GM18498 (cell line): Measurements from ENCODE around the gene ITPK1.
A peak's percentile ranks its signal among the peaks of the same experiment; 100 is the strongest.
"Not testable (repeated sequence)": the region's sequence is repeated elsewhere in the genome, so short reads cannot be mapped to it uniquely, and the experiment has no call there.

Experiments
- ATAC-seq: cut with Tn5 transposase; IDR thresholded peaks from one replicate; pipeline ENCODE4 v1.9.1; 2021; ENCODE audit warnings: mild to moderate bottlenecking, moderate library complexity; ENCODE audit not compliant: unreplicated experiment

ITPK1 gene

GRCh38 chr14:93115821-93116675 lies at the start of gene ITPK1:
TSS of gene ITPK1 (minus strand) at chr14:93115925. CDS start at chr14:93115163, 762 bp downstream.
- ATAC-seq: peak; percentile 60

- ATAC-seq: no peak
Observed at GRCh38 chr14:93163564-93163963, 47.8 kb upstream of the ITPK1 start.

- ATAC-seq: no peak
Observed at GRCh38 chr14:93161411-93161940, 45.8 kb upstream of the ITPK1 start.

GRCh38 chr14:93160353-93160801 lies 44.7 kb upstream of the ITPK1 start:
- ATAC-seq: no peak

GRCh38 chr14:93159625-93160352 lies 44.1 kb upstream of the ITPK1 start:
- not testable (repeated sequence) for ATAC-seq

GRCh38 chr14:93158349-93158748 lies 42.6 kb upstream of the ITPK1 start:
- not testable (repeated sequence) for ATAC-seq

- no peak for ATAC-seq
Observed at GRCh38 chr14:93156693-93157369, 41.1 kb upstream of the ITPK1 start.

GRCh38 chr14:93155667-93156066 lies 39.9 kb upstream of the ITPK1 start:
- no peak for ATAC-seq

- no peak for ATAC-seq
Observed at GRCh38 chr14:93153121-93153520, 37.4 kb upstream of the ITPK1 start.

GRCh38 chr14:93150227-93151208 lies 34.8 kb upstream of the ITPK1 start:
- ATAC-seq: no peak

- ATAC-seq: no peak
Observed at GRCh38 chr14:93148979-93149378, 33.3 kb upstream of the ITPK1 start.

GRCh38 chr14:93146119-93146518 lies 30.4 kb upstream of the ITPK1 start:
- ATAC-seq: no peak

GRCh38 chr14:93142854-93143652 lies 27.3 kb upstream of the ITPK1 start:
- no peak for ATAC-seq

GRCh38 chr14:93137864-93138263 lies 22.1 kb upstream of the ITPK1 start:
- no peak for ATAC-seq

GRCh38 chr14:93136508-93136907 lies 20.8 kb upstream of the ITPK1 start:
- ATAC-seq: not testable (repeated sequence)

- no peak for ATAC-seq
Observed at GRCh38 chr14:93136009-93136408, 20.3 kb upstream of the ITPK1 start.

GRCh38 chr14:93135399-93135798 lies 19.7 kb upstream of the ITPK1 start:
- no peak for ATAC-seq

- no peak for ATAC-seq
Observed at GRCh38 chr14:93133464-93133863, 17.7 kb upstream of the ITPK1 start.

GRCh38 chr14:93132472-93133065 lies 16.8 kb upstream of the ITPK1 start:
- no peak for ATAC-seq
